ENCODE data around the gene PSMD5.

Gene PSMD5

DNA sequence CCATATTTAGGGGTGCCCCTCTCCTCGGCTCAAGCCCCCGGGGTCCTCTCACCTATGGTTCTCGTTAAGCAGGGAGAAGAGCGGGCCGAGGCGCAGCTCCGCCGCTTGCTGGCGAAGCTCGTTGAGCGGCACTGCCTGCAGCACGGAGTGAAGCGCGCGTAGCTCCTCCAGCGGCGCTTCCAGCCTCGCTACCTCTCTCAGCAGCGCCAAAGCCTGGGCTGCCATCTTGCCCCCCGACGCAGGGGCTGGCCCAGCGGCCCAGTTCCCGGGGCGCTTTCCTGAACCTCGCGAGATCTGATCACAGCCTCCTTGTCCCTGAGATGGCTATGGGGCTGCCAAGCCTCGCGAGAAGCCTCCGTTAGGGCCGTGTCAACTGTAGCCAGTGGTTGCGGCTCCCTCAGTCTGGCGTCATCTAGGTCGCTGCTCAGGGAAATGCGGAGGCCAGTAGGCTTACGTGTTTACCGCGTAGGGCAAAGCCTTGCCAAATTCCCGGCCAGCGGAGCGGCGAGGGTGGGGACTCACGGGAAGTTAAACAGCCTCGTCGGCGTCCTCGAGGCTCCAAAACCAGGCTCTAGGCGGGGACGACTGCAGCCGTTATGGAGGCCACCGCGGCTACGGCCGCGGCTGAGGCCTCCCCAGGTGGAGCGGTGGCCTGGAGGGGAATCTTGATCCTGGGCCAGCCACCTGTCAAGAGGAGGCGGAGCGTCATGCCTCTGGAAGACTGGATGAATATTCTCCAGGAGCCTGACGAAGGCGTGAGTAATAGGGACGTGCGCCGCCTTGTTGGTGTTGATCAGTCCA, at the start of gene PSMD5:
PSMD5 (minus strand) TSS at position 238 of the 801 bp plus-strand sequence; CDS start at position 225, 13 bp downstream.
- in situ Hi-C loops (cut with MboI; ENCODE audit: low sequenced_read_pairs): no loop called here

DNA sequence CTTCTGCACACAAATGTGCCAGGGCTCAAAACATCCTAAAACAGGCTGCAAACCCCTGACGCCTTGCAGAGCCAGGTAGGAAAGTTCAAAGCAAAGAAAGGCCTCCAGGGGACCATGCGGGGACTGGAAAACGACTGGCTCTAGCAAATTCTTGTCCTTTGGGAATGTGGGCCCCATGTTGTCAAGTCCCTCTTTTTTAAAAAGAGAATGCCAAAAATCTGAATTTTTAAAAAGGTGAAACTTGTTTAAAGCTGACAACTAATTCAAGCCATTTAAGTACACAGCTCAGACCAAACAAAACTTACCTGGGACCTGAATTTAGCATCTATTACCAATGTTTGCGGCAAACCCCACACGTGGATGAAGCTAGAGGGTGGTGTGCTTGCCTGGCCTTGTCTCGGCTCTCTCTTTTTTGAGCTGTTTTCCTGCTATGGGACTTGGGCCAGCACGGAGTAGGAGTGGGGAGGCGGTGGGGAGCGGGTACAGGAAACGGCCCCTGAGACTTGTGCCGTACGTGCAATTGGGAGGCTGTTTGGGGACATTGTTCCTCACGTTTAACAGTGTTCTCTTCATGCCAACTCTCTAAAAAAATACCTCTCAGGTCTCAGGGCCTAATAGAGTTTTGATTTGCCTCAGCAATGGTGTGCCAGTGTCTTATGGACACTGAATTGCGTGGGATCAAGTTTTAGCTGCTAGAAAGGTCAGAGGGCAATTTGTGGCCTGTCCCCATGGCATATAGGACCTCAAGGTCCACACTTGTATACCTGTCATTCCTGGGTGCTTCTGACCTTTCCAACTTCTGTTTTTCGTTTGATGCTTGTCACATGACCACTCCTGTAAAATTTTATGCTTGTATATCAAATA, 49.4 kb upstream of the PSMD5 start:
- in situ Hi-C loops (cut with MboI; ENCODE audit: low sequenced_read_pairs): no loop called here

DNA sequence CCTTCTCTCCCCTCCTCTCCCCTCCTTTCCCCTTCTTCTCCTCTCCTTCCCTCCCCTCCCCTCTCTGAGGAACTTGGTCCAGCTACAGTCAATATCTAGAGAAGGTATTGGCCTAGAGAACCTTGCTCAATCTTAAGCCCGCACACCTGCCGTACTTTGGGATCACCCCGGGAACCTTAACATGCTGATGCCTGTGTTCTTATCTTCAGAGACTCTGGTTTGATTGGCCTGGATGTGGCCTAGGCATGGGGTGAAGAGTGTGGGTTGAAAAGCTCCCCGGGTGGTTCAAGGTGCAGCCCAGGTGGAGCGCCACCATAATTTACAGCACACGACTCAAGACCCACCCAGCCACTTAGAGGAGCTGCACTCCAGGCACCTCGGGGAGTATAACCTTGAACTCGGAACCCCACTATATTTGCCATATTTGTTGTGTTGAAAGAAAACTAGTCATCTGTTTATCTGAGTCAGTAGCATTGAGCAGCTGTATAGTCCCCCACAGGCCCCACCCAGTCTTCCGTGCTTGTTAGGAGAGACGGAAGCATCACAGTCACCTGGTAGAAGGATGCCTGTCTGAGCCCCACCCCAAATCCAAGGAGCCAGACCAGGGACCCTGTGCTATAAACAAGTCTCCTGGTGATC, 48.6 kb upstream of the PSMD5 start:
- in situ Hi-C loops (cut with MboI; ENCODE audit: low sequenced_read_pairs): no loop called here

DNA sequence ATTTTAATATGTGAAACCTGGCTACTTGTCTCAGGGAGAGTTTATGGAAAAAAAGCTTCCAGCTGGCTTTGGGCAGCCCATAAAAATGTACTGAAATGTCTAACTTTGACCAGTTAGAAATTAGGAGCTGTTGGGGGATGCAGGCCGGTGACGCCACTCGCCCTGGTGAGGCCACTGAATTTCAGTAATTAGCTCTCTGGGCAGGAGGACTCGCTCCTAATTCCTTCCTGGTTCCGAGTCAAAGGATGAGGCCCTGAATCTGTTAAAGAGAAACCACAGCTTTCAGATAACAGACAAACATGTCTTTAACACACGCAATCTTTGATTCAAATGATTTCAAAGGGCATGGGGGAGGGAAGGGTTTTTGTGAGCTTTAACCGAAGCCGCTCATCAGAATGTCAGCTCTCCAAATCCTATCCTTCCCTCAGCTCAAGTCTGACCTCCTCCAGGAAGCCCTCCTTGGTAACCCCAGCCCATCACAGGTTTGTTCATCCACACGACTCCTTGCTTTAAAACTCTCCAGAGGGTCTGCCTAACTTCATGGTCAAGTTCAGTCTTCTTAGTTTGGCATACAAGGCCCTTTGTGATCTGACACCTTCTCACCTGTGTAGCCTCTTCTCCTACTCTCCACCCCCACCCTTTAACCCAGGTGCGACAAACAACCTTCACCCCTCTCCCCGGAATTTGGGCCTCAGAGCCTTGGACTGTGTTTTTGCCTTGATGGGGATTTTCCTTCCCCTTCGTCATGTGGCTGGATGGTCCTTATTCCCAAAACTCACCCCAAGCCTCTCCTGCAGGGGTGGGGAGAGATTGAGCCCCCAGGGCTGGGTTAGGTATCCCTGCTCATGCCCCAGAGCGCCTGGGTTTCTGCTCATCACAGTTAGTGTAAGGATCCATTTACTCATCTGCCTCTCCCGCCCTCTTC, 47.9 kb upstream of the PSMD5 start:
- in situ Hi-C loops (cut with MboI; ENCODE audit: low sequenced_read_pairs): no loop called here

DNA sequence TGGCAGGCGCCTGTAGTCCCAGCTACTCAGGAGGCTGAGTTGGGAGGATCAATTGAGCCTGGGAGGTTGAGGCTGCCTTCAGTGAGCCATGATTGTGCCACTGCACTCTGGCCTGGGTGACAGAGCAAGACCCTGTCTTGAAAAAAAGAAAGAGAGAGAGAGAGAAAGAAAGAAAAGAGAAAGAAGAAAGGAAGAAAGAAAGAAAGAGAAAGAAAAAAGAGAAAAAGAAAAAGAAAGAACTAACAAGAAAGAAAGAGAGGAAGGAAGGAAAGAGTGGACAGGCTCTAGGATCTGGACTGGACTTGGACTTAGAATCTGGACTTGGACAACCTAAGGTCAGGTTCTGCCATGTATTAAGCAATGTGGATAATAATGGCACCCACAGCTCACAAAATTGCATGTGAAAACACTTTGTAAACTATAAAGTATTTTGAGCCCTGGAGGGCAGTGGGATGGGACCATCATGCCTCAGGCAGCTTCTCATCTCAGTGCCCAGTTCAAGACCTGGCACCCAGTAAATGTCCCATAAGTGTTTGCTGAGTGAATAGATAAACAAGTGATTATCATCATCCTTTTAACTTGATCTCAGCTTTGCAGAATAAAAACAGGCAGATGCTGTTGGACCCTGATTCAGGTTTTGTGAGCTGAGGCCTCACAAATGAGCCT, 47.0 kb upstream of the PSMD5 start:
- in situ Hi-C loops (cut with MboI; ENCODE audit: low sequenced_read_pairs): no loop called here

DNA sequence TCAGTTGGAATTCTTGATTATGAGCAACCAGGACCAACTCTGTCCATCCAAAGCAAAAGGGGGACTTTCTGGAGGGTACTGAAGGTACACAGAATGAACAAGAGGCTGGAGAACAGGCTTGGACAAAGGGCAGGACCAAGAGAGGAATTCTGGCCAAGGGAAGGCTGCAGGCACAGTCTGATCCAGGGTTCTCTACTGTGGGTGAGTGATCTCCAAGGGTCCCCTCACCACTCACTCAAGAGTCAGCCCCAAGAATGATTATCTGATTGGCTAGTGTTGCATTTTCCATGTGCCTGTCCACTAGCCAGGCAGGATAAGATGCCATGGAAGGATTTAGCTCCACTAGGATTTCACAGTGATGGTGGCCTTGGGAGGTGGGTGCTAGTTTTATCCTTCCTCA, 45.9 kb upstream of the PSMD5 start:
- in situ Hi-C loops (cut with MboI; ENCODE audit: low sequenced_read_pairs): no loop called here

DNA sequence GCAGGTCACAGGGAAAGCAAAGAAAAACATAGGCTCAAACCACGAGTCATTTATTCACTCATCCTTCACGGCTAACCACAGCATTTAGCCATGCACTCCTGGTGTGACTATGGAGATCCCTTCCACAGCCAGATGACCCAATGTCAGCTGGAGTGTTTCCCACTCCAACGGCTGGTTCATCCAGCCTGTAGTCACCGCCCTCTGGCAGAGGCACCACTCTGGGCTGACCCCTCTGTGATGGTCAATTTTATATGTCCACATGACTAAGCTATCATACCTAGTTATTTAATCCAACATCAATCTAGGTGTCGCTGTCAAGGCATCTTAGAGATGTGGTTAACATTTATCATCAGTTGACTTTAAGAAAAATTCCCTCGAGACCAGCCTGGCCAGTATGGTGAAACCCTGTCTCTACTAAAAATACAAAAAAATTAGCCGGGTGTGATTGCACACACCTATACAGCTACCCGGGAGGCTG, 43.8 kb upstream of the PSMD5 start:
- in situ Hi-C loops (cut with MboI; ENCODE audit: low sequenced_read_pairs): no loop called here

DNA sequence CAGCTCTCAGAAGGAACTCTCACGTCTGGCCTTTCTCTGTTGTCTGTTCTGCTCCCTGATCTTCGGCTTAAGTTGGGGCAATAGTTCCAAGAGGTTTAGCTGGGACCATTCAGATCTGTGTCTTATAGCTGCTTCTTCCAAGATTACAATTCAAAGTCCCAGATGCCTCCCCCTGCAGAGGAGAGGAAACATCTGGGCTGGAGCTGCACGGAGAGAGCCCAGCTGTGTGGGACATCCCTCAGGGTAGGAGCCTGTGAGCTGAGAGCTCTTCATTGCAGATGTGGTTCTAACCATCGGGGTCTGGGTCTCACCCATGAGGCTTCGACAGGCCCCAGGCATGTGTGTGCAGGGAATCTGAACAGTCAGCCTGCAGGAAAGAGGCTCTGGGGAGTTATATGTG, 43.2 kb upstream of the PSMD5 start:
- in situ Hi-C loops (cut with MboI; ENCODE audit: low sequenced_read_pairs): no loop called here

DNA sequence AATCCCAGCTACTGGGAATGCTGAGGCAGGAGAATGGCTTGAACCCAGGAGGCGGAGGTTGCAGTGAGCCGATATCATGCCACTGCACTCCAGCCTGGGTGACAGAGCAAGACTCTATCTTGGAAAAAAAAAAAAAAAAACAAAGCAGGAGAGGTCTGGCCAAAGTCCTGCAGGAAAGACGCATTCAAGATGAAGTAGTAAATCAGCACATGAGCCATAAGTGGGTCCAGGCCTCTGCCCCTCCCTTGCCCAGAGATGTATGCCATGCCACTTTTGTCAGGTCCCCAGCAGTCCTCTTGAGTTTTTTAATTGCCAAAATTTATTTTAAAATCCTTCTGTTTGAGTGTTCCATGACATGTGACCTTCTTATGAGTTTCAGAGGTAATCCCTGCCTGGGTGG, 42.7 kb upstream of the PSMD5 start:
- in situ Hi-C loops (cut with MboI; ENCODE audit: low sequenced_read_pairs): no loop called here

DNA sequence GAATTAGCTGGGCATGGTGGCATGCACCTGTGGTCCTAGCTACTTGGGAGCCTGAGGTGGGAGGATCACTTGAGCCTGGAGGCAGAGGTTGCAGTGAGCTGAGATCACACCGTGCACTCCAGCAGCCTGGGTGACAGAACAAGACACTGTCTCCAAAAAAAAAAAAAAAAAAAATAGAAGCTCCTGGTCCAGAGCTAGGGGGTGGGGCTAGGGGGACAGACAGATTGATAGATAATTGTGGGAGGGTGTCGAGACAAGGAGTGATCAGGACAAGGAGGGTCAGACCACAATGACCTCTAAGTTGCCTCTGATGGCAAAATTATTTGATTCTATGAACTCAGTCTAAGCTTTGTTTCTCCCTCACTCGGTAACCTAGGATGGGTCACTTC, 40.9 kb upstream of the PSMD5 start:
- in situ Hi-C loops (cut with MboI; ENCODE audit: low sequenced_read_pairs): no loop called here

DNA sequence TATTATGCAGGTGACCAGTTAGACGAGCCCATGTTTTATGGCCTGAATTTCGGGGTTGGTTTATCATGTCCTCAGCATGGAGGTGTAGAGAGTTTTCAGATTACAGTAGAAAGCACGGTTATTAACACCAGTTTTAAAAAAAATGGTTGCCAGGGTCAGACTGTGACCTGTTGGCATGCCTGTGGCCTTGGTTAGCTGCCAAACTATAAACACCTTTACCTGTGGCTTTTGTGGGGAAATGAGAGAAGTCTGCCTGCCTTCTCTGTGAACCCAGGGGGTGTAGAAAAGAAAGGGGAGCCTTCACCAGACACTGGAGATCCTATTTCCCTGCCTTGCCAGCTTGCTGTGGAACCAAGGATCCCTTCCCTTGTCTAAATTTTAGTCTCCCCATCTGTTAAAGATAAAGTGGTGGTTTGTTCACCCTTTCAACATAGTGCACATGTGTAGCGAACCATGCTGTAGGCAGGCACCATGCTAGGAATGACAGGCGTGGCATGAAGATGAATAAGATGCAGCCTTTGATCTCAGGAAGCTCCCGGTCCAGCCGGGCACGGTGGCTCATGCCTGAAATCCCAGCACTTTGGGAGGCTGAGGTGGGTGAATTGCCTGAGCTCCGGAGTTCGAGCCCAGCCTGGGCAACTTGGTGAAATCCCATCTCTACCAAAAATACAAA, 40.3 kb upstream of the PSMD5 start:
- in situ Hi-C loops (cut with MboI; ENCODE audit: low sequenced_read_pairs): no loop called here

DNA sequence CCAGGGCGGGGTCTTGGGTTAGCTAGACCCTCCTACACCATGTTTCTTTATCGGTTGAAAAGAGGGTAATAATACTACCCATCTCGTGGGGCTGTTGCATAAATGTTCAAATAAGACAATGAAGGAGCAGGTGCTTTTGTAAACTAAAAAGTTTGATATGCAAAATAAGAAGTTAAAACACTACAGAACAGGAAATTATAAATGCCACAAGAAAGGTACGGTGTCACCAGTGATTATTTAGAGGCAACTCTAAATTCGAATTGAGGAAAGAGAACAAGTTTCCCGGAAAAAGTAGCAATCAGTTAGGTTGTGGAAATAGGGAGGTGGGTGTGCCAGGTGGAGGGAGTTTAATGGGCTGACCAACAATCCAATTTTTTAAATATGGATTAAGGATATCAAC, 36.7 kb upstream of the PSMD5 start:
- in situ Hi-C loops (cut with MboI; ENCODE audit: low sequenced_read_pairs): no loop called here

DNA sequence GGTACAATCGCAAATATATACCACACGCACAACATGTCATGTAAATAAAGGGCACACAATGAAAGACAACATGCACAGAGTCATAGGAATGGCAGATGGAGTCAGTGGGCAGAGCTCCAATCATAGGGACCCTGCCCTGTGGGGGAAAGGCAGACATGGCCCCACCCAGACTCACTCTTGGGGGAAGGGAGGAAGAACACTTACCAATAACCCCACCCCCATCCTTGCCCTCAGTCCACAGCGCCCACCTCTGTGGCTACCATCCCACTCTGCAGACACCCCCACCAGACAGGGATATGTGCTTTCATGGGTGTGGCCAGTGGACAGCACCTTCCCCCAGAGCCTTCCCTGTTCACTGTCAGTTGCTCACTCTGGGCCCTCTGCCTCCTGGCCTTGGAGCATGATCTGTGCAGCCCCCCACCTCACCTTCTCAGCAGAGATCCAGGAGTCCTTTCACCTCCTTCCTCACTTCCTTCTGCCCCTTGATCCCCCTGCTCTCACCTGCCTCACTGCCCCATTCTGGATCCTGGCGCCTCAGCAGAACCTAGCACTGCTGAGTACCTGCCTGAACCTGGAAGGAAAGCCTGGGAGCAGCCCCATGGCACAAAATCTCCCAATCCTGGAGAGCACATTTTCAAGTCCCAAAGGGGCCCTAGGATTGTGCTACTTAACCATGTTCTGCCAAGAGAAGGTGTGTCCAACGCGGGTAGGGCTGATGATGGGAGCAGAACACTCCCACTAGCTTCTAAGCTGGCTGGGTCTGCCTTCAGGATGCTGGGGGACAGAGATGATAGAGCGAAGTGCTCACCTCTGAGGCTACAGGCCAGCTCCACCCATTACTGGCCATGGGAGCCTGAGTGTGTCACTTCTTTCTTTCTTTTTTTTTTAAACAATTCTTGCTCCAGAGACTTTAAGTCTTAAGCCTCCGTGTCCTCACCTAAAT, 35.7 kb upstream of the PSMD5 start:
- in situ Hi-C loops (cut with MboI; ENCODE audit: low sequenced_read_pairs): no loop called here

DNA sequence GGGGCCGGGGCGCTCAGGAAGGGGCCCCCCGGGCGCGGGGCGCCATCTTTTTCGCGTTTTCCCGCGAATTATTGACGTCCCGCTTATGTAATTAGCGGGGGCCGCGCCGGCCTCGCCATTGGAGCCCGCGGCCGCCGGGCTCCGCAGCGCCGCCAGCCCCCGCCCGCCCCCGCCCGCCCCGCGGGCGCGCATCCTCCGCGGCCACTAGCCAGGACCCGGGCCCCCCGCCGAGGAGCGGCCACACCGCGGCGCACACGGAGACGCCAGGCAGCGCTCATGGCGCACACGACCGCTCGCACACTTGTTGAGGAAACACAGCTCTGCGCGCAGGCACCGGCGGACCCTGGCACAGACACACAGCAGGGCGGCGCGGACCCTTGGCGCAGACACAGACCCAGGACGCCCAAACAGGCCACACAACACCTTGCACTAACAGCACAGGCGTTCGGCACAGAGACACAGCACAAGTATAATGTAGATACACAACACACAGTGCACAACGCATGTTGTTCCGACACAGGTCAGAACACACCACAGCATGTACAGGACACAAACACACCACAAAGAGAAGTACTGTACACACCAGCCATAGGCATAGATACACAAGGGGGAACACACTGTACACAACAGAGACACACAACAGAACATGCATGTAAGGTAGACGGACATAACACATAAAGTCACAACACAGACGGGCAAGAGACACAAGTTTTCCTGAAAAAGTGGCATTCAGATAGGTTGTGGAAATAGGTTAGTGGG, 34.7 kb upstream of the PSMD5 start:
- in situ Hi-C loops (cut with MboI; ENCODE audit: low sequenced_read_pairs): no loop called here

DNA sequence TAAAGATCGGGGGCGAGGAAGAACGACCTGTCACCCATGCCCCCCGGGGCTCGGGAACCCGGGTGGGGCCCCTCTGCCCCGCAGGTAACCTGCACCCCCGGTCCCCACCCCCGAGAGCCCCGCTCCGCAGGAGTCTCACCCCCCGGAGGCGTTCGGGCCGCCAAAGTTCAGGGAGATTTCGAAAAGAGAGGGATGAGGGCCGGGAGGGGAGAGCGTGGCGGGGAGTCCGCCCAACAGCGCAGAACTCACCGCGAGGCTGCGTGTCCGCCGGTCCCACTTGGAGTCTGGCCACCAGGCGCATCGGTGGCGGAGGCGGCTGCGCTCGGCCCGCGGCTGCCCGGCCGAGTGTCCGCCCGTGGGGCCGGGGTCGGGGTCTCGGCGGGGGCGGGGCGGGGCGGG, 34.1 kb upstream of the PSMD5 start, which contains the start of gene PHF19:
PHF19 (minus strand) TSS at position 347 of the 399 bp plus-strand sequence. CDS start 2,447 bp downstream, outside the sequence.
- in situ Hi-C loops (cut with MboI; ENCODE audit: low sequenced_read_pairs): no loop called here

DNA sequence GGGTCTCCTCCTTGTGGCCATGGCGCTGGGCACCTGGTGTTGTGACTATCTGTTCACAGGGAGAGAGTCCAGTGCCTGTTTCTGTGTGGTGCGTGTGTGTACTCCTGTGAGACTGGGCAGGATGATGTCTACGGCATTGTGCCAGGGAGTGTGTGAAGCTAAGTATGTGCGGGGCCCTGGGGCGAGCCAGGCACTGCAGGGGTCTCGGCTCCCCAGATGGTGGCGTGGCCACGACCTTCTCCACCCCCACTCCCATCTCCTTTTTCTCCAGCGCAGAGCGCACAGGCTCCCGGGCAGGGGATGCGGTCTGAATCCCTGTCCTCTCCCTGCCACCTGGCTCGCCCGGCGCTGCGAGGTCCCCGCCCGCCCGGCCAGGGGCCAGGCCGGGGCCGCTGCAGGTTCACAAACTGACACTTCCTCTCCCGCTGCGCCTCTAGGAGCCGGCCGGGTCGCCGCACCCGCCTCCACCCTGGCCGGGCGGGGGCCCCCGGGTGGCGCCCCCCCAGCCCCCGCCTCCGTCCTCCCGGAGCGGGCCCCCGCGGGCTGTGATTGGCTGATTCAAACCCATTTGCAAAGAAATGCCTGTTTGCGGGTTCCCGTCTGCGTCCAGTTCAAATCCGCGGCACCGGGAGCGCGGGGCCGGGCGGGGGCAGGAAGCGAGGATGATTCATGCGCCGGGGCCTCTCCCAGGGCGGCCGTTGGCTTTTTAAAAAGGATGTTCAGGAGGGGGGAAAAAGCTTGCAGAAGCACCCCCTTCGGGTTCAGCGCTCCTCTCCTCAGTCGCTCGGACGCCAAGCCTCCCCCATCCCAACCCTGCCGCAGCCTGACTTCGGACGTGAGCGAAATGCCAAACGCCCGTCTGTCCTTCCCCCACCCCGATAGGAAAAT, 33.5 kb upstream of the PSMD5 start:
- in situ Hi-C loops (cut with MboI; ENCODE audit: low sequenced_read_pairs): no loop called here

DNA sequence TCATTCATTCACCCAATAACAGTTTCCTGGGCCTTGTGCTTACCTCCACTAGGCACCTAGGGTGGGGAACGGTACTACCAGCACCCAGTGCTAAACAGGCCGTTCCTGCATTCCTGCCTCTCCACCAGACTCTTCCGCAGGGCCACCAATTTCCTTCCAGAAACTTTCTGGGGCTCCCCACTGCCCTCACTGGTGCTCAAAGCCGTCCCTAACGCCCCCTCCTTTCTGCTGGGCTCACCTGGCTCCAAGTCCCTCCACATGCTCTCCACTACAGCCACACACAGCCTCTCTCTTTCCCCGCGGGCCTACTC, 32.9 kb upstream of the PSMD5 start:
- in situ Hi-C loops (cut with MboI; ENCODE audit: low sequenced_read_pairs): no loop called here

Data from HL-60/S4 treated with retinoic acid at 250 ng/mL for 4 days and 3 days (cell line).